Measurements from ENCODE around the gene PRR15L.

PRR15L gene

DNA sequence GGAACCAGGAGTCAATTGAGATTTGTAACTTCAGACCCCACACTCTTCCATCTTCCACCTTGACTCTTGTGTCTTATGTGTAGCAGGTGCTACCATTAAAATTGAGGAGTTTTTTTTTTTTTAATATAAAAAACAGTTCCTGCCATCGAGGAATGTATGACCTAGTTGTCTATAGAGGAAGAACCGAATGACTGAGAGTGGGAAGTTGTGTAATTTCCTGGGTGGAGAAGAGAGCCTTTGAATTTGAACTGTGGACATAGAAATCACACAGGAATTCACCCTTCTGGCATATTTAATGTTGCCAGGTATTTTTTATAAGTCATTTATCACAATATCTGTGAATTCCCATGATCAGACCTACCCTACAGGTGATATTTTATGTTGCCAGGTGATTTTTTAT, 39.7 kb downstream of the PRR15L start:
- Histone ChIP-seq H3K9ac (ENCODE audit: insufficient read length, low read depth) (no peak overlapping the region), H3K27me3 (ENCODE audit: insufficient read depth, insufficient read length) (no peaks in the 10 kb centered on the region), H3K9me3 (ENCODE audit: insufficient read depth, low read length) (no peaks in the 10 kb centered on the region), H3K4me3 (ENCODE audit: insufficient read length, low read depth) (no peak overlapping the region), H3K36me3 (ENCODE audit: insufficient read depth, insufficient read length, low read length) (peaks cover 26% of the 10 kb centered on the region), H3K4me1 (ENCODE audit: insufficient read depth, insufficient read length) (no peaks in the 10 kb centered on the region)
- no peak for DNase-seq (ENCODE audit: low read depth, low spot score)
- TF ChIP-seq SUZ12 (IDR thresholded peaks at IDR 0.05; ENCODE audit: extremely low read depth, insufficient read depth, insufficient read length), result no peak
- TF ChIP-seq ZNF274 (IDR thresholded peaks at IDR 0.05; ENCODE audit: low read depth, low read length), result no peak
- no peak for TF ChIP-seq YY1 (IDR thresholded peaks at IDR 0.05; ENCODE audit: insufficient read depth, insufficient read length)

DNA sequence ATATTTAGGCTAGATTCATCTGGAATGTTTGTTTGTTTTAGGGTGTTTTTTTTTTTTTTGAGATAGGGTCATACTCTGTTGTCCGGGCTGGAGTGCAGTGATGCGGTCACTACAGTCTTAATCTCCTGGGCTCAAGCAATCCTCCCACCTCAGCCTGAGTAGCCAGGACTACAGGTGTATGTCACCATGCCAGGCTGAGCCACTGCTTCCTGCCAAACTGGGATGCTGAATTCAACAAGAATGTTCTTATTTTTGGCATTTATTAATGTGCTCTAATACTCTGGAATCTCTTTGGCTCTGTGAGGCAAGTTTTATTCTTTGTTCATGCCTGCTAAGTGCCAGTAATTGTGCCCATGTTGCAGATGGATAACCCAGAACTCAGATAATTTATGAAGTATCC, 40.1 kb downstream of the PRR15L start:
- no peak for DNase-seq (ENCODE audit: low read depth, low spot score)
- Histone ChIP-seq H3K4me1 (ENCODE audit: insufficient read depth, insufficient read length) (no peaks in the 10 kb centered on the region), H3K9ac (ENCODE audit: insufficient read length, low read depth) (no peak overlapping the region), H3K36me3 (ENCODE audit: insufficient read depth, insufficient read length, low read length) (peaks cover 23% of the 10 kb centered on the region), H3K9me3 (ENCODE audit: insufficient read depth, low read length) (no peaks in the 10 kb centered on the region), H3K4me3 (ENCODE audit: insufficient read length, low read depth) (no peak overlapping the region), H3K27me3 (ENCODE audit: insufficient read depth, insufficient read length) (no peaks in the 10 kb centered on the region)
- TF ChIP-seq SUZ12 (IDR thresholded peaks at IDR 0.05; ENCODE audit: extremely low read depth, insufficient read depth, insufficient read length) (no peak), YY1 (IDR thresholded peaks at IDR 0.05; ENCODE audit: insufficient read depth, insufficient read length) (no peak), ZNF274 (IDR thresholded peaks at IDR 0.05; ENCODE audit: low read depth, low read length) (no peak)

DNA sequence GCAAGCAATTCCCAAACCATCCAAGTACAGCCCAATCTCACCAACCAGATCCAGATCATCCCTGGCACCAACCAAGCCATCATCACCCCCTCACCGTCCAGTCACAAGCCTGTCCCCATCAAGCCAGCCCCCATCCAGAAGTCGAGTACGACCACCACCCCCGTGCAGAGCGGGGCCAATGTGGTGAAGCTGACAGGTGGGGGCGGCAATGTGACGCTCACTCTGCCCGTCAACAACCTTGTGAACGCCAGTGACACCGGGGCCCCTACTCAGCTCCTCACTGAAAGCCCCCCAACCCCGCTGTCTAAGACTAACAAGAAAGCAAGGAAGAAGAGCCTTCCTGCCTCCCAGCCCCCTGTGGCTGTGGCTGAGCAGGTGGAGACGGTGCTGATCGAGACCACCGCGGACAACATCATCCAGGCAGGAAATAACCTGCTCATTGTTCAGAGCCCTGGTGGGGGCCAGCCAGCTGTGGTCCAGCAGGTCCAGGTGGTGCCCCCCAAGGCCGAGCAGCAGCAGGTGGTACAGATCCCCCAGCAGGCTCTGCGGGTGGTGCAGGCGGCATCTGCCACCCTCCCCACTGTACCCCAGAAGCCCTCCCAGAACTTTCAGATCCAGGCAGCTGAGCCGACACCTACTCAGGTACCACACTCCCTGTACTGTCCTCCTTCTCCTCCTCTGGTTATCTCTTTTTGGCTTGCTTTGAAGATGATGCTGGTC, 41.0 kb downstream of the PRR15L start:
- H3K9ac ChIP-seq (ENCODE audit: insufficient read length, low read depth), result no peak overlapping the region
- TF ChIP-seq SUZ12 (IDR thresholded peaks at IDR 0.05; ENCODE audit: extremely low read depth, insufficient read depth, insufficient read length) (no peak), ZNF274 (IDR thresholded peaks at IDR 0.05; ENCODE audit: low read depth, low read length) (no peak), YY1 (IDR thresholded peaks at IDR 0.05; ENCODE audit: insufficient read depth, insufficient read length) (no peak)
- H3K9me3 ChIP-seq (ENCODE audit: insufficient read depth, low read length), result no peaks in the 10 kb centered on the region
- DNase-seq (ENCODE audit: low read depth, low spot score), result no peak
- H3K36me3 ChIP-seq (ENCODE audit: insufficient read depth, insufficient read length, low read length), result peaks cover 21% of the 10 kb centered on the region
- no peaks in the 10 kb centered on the region for H3K4me1 ChIP-seq (ENCODE audit: insufficient read depth, insufficient read length)
- no peak overlapping the region for H3K4me3 ChIP-seq (ENCODE audit: insufficient read length, low read depth)
- H3K27me3 ChIP-seq (ENCODE audit: insufficient read depth, insufficient read length), result no peaks in the 10 kb centered on the region

DNA sequence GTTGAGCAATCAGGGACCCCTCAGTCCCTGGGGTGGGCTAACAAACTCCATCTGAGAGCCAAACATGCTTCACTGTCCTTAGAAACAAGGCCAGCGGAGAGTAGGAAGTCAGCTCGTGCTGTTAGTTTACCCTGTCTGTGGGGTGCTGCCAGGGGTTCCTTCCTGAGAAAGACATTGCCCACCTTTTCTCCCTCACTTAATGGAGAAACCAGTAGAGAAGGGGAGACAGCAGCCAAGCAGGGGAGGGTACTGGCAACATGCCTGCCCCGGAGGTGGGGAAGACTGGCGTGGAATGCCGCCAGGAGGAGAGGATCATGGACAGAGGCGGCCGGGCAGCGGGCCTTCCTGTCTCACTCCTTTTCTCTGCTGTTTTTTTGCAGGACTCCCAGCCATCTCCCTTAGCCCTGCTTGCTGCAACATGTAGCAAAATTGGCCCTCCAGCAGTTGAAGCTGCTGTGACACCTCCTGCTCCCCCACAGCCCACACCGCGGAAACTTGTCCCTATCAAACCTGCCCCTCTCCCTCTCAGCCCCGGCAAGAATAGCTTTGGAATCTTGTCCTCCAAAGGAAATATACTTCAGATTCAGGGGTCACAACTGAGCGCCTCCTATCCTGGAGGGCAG, 41.8 kb downstream of the PRR15L start:
- no peak for DNase-seq (ENCODE audit: low read depth, low spot score)
- H3K9me3 ChIP-seq (ENCODE audit: insufficient read depth, low read length), result no peaks in the 10 kb centered on the region
- no peak for TF ChIP-seq SUZ12 (IDR thresholded peaks at IDR 0.05; ENCODE audit: extremely low read depth, insufficient read depth, insufficient read length)
- no peak for TF ChIP-seq ZNF274 (IDR thresholded peaks at IDR 0.05; ENCODE audit: low read depth, low read length)
- no peak for TF ChIP-seq YY1 (IDR thresholded peaks at IDR 0.05; ENCODE audit: insufficient read depth, insufficient read length)
- H3K4me1 ChIP-seq (ENCODE audit: insufficient read depth, insufficient read length), result no peaks in the 10 kb centered on the region
- H3K36me3 ChIP-seq (ENCODE audit: insufficient read depth, insufficient read length, low read length), result peaks cover 21% of the 10 kb centered on the region
- H3K4me3 ChIP-seq (ENCODE audit: insufficient read length, low read depth), result no peak overlapping the region
- no peak overlapping the region for H3K9ac ChIP-seq (ENCODE audit: insufficient read length, low read depth)
- no peaks in the 10 kb centered on the region for H3K27me3 ChIP-seq (ENCODE audit: insufficient read depth, insufficient read length)

DNA sequence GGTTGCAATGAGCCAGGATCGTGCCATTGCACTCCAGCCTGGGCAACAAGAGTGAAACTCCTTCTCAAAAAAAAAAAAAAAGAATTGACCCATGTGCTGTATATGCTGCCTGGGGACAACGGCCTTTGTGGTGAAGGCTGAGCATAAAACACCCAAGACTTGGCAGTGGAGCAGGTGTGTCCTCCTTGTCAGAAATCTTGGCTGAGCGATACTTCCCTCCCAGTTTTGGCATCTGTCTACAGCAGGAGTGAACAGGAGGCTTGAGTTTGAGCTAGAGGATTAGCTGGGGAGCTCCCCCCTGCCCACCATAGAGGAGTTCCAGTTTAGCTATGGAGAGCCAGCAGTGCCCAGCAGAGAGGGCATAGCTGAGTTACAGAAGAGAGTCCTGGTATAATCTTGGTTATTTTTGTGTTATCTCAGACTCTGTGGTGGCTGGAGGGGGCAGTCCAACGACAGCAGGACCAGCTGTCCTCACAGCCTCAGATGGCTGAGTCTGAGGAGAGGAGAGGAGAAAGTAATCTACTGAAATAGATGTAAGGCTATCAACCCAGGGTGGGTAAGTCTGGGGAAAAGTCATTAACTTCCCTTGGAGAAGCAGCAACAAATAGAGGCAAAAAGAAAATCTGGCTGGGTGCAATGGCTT, 43.3 kb downstream of the PRR15L start:
- H3K4me3 ChIP-seq (ENCODE audit: insufficient read length, low read depth), result no peak overlapping the region
- no peaks in the 10 kb centered on the region for H3K9me3 ChIP-seq (ENCODE audit: insufficient read depth, low read length)
- no peaks in the 10 kb centered on the region for H3K27me3 ChIP-seq (ENCODE audit: insufficient read depth, insufficient read length)
- no peak for DNase-seq (ENCODE audit: low read depth, low spot score)
- H3K36me3 ChIP-seq (ENCODE audit: insufficient read depth, insufficient read length, low read length), result peaks cover 18% of the 10 kb centered on the region
- TF ChIP-seq YY1 (IDR thresholded peaks at IDR 0.05; ENCODE audit: insufficient read depth, insufficient read length), result no peak
- TF ChIP-seq ZNF274 (IDR thresholded peaks at IDR 0.05; ENCODE audit: low read depth, low read length), result no peak
- no peak for TF ChIP-seq SUZ12 (IDR thresholded peaks at IDR 0.05; ENCODE audit: extremely low read depth, insufficient read depth, insufficient read length)
- no peak overlapping the region for H3K9ac ChIP-seq (ENCODE audit: insufficient read length, low read depth)
- H3K4me1 ChIP-seq (ENCODE audit: insufficient read depth, insufficient read length), result no peaks in the 10 kb centered on the region

DNA sequence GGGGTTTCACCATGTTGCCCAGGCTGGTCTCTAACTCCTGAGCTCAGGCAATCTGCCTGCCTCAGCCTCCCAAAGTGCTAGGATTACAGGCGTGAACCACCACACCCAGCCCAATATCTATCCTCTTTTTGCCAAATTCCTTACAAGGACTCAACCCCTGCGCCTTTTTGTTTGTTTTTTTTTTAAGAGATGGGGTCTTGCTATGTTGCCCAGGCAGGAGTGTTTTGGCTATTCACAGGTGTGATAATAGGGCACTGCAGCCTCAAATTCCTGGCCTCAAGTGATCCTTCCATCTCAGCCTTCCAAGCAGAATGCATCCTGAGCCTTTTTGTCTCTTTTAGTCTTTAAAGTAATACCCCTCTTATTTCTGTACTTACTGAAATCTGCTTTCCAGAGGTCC, 44.6 kb downstream of the PRR15L start:
- Histone ChIP-seq H3K36me3 (ENCODE audit: insufficient read depth, insufficient read length, low read length) (peaks cover 22% of the 10 kb centered on the region), H3K4me3 (ENCODE audit: insufficient read length, low read depth) (no peak overlapping the region), H3K9me3 (ENCODE audit: insufficient read depth, low read length) (no peaks in the 10 kb centered on the region), H3K27me3 (ENCODE audit: insufficient read depth, insufficient read length) (no peaks in the 10 kb centered on the region), H3K4me1 (ENCODE audit: insufficient read depth, insufficient read length) (no peaks in the 10 kb centered on the region), H3K9ac (ENCODE audit: insufficient read length, low read depth) (no peak overlapping the region)
- TF ChIP-seq SUZ12 (IDR thresholded peaks at IDR 0.05; ENCODE audit: extremely low read depth, insufficient read depth, insufficient read length) (no peak), YY1 (IDR thresholded peaks at IDR 0.05; ENCODE audit: insufficient read depth, insufficient read length) (no peak), ZNF274 (IDR thresholded peaks at IDR 0.05; ENCODE audit: low read depth, low read length) (no peak)
- no peak for DNase-seq (ENCODE audit: low read depth, low spot score)

DNA sequence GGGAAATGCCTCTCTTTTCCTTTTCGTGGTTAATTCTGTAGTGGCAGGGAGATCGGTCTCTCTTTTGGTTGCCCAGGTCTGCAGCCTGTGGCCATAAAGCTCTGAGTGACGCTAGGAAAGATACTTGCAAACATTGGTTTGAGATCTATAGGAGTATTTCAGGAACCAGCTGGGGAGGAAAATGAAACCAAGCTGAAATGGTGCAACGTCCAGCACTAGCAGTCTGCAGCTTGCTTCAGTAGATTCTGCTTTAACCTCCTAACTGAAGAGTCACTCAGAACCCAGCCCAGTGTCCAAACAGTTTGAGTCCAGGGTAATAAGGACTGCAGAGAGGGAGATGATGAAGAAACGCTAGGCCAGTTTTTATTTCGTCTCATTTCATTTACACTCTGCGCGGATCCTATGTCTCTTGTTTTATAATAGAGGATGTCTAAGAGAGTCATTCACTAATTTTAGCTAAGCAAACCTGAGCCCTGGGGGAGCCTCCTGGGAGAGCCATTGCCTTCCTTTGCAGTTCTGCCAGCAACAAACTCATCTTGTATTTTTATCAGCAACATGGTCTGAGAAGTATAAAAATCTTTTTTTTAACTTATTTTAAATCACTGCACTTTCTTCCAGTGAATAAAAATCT, 49.6 kb downstream of the PRR15L start:
- no peak for DNase-seq (ENCODE audit: low read depth, low spot score)
- TF ChIP-seq YY1 (IDR thresholded peaks at IDR 0.05; ENCODE audit: insufficient read depth, insufficient read length) (no peak), SUZ12 (IDR thresholded peaks at IDR 0.05; ENCODE audit: extremely low read depth, insufficient read depth, insufficient read length) (no peak), ZNF274 (IDR thresholded peaks at IDR 0.05; ENCODE audit: low read depth, low read length) (no peak)
- Histone ChIP-seq H3K9ac (ENCODE audit: insufficient read length, low read depth) (no peak overlapping the region), H3K9me3 (ENCODE audit: insufficient read depth, low read length) (no peaks in the 10 kb centered on the region), H3K4me1 (ENCODE audit: insufficient read depth, insufficient read length) (peaks cover 16% of the 10 kb centered on the region), H3K4me3 (ENCODE audit: insufficient read length, low read depth) (no peak overlapping the region), H3K36me3 (ENCODE audit: insufficient read depth, insufficient read length, low read length) (peaks cover 4% of the 10 kb centered on the region), H3K27me3 (ENCODE audit: insufficient read depth, insufficient read length) (no peaks in the 10 kb centered on the region)
